Myocyte (in vitro differentiated cells): ENCODE data around the gene NBPF4. TPM values are rescaled to one million over a fixed set of nuclear protein-coding genes. Genes with fewer than 3 reads are reported as not detected.
"Not testable (repeated sequence)": the region's sequence is repeated elsewhere in the genome, so short reads cannot be mapped to it uniquely, and the experiment has no call there.

ENCODE experiments used
- DNase-seq: peaks from one replicate; pipeline ENCODE4 v3.0.0-alpha.2; 2012; ENCODE audit warnings: low read depth
- polyA plus RNA-seq: library from polyadenylated mRNA; unstranded; fragments of >200 nt; gene quantifications from one replicate; pipeline ENCODE4 v1.2.1, GENCODE V29; 2012; ENCODE audit warnings: missing spikeins
- total RNA-seq: library from RNA; depleted of rRNA; stranded (reverse); fragments of >200 nt; gene quantifications from 2 replicates; pipeline ENCODE4 v1.2.3, GENCODE V29; 2014

Gene NBPF4, protein sequence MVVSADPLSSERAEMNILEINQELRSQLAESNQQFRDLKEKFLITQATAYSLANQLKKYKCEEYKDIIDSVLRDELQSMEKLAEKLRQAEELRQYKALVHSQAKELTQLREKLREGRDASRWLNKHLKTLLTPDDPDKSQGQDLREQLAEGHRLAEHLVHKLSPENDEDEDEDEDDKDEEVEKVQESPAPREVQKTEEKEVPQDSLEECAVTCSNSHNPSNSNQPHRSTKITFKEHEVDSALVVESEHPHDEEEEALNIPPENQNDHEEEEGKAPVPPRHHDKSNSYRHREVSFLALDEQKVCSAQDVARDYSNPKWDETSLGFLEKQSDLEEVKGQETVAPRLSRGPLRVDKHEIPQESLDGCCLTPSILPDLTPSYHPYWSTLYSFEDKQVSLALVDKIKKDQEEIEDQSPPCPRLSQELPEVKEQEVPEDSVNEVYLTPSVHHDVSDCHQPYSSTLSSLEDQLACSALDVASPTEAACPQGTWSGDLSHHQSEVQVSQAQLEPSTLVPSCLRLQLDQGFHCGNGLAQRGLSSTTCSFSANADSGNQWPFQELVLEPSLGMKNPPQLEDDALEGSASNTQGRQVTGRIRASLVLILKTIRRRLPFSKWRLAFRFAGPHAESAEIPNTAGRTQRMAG
- not detected in 2 replicates for total RNA-seq
- not detected for polyA plus RNA-seq

DNA sequence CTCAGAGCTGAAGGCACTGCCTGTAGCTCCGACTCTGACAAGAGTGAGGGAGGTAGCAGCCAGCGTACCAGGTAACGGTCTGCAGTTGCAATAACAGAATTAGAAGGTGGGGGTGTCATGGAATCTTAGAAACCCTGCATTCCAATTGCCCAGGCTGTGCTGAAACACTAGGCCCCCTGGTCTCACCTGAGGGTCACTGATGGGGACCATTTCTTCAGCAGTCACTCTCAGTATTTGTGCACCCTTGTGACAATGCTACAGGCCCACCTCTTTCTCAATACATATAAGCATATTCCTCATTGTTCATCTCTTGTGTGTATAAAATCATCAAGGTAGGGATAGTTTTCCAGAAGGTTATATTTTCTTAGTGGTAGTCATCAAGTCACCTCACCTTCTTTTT is at the start of gene NBPF4:
TSS of gene NBPF4 (minus strand) at position 101 of the 400 bp plus-strand sequence. CDS start 315 bp downstream, outside the sequence.
- DNase-seq: not testable (repeated sequence)

DNA sequence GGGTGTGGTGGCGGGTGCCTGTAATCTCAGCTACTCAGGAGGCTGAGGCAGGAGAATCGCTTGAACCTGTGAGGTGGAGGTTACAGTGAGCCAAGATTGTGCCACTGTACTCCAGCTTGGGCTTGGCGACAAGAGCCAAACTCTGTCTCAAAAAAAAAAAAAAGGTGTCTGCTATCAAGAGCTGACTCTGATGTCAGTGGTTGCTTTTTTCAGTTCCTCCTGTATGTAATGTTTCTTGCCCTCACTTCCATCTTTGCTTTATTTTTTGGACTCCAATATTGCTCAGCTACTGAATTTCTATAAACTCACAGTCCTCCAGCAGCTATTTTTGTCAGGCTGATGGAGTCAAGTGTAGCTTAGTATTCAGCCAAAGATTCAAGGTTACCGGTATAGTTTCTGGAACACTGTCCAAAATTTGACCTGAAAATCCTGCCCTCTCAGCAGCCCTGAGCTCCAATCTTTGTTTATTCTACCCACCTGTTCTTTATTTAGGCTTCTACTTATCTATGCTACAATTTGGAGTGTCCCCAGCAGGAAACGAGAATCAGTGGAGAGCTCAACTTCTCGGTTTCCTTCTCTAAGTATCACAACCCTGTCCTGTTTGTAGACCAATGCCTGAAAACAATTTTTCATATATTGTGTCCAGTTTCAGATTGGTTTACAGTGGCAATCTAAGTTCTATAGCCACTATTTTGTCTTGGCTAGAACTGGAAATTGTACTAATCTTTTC is 38.8 kb upstream of the NBPF4 start:
- DNase-seq: not testable (repeated sequence)

- not testable (repeated sequence) for DNase-seq
These were observed 28.8 kb upstream of the NBPF4 start for GRCh38 chr1:108272485-108273327.

DNA sequence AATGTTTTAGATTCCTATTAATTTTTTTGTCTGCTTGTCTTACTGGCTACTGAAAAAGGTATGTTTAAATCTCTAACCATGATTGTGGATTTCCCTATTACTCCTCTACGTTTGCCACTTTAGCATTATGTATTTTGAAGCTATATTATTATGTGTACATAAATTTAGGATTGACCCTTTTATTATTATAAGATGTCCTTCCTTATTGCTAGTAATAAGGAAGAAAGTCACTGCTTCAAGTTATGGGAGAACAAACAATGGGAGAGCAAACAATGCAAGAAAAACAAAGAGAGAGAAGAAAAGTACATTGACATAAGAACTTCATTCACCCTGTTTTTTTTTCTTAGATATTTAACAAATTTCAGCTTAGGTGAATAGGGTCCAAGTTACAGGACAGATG is 23.2 kb upstream of the NBPF4 start:
- not testable (repeated sequence) for DNase-seq

DNA sequence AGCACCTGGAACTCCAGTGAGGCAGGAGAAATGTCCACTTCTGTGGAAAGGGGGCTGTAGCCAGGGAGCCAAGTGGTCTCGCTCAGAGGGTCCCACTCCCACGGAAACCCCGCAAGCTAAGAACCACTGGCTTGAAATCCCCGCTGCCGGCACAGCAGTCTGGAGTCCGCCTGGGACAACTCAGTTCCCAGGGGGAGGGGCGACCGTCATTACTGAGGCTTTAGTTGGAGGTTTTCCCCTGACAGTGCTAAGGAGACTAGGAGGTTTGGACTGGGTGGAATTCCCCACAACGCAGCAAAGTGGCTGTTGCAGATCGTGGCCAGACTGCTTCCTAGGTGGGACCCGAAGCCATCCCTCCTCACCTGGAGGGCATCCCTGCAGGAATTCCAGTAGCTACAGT is 18.1 kb upstream of the NBPF4 start:
- DNase-seq: not testable (repeated sequence)

- DNase-seq: not testable (repeated sequence)
These were observed 17.6 kb upstream of the NBPF4 start for GRCh38 chr1:108261519-108261918.

DNA sequence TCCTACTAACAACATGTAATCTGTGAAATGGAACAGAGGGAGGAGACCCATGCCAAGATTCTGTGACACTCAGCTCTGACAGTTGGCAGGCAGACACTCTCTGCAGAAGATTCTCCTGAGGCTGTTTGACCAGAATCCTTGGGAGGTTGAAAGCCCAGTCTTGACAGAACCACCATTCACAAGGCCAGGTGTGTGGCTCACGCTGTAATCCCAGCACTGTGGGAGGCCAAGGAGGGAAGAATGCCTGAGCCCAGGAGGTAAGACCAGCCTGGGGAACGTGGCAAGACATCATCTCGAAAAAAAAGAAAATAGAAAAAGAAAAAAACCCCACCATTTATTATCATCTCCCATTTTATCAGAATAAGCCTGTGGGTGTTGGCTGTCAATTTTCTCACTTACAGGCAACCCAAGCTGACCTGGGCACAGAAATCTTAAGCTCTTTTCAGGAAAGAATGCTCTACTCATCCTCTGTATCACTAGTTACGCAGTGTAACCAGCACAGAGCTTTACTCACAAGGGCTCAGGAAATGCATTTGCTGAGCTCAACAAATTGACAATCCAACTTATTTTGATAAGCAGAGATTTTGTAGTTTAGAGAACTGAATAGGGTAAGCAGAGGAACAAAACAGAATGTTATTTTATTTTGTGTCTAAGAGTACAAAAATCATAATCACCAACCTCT is 16.8 kb upstream of the NBPF4 start:
- not testable (repeated sequence) for DNase-seq

- DNase-seq: not testable (repeated sequence)
These were observed 11.6 kb upstream of the NBPF4 start for GRCh38 chr1:108255426-108255825.

DNA sequence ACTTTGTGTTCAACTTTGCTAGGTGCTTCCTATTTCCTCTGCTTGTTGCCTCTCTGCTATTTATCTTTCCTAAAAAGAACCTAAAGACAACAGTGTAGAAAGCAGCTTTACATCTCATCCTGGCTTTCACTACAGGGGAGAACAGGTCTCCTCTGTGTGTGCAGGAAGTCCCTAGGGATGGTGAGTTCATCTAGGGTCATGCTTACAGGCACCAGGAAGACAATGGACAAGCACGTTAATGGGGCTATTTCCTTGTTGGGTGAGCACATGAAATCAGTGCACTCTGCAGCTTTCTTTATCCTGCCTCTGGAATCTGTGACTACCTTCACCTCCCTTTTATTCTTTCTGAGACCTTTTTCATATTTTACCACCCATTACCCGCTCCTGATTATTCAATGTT is 4.5 kb downstream of the NBPF4 start:
- not testable (repeated sequence) for DNase-seq

DNA sequence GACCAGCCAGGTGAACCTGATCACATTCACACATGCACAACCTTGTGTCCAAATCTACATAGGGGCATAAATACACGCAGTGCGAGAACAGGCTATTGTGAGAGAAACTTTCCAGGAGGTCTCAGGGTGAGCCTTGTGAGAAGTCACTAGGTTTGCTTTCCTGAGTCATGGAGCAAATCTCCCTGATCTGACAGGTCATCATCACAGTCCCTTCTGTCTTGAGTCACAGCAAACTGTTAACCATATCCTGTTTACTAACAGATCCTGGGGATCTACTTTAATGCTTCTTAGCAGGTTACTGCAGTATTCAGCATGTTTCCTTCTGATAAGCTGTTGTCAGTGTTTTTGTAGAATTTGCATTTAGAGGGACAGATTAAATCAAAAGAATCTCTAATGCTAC is 8.6 kb downstream of the NBPF4 start:
- not testable (repeated sequence) for DNase-seq

DNA sequence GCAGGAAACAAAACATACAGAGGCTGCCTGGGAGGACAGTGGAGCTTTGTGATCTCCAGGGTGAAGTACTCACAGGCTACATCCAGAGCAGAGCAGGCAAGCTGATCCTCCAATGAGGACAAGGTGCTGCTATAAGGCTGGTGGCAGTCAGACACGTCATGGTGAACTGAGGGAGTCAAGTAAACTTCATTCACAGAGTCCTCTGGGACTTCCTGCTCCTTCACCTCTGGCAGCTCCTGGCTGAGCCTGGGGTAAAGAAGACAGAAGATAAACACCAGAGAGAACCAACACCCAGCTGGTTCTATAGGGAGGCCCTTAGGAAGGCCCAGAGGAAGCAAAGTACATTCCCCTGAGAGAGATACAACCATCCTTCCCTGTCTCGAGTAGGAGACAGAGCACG is 11.7 kb downstream of the NBPF4 start:
- not testable (repeated sequence) for DNase-seq

DNA sequence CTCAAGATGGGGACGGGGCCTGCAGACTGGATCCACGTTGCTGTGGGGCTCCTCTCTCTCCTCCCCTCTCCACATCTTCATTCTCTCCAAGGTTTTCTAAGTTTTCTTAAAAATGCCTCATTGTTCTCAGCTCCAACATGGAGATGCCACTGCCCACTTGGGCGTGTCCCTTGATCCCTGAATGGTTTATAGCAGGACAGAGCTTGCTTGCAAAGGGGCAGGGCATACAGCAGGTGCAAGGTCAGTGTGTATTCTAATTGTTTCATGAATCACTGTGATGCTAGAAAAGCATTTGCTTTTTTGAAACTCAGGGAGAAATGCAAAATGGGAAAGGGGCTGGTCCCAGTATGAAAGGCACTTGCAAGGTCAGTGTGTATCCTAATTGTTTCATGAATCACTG is 13.9 kb downstream of the NBPF4 start:
- DNase-seq: not testable (repeated sequence)

DNA sequence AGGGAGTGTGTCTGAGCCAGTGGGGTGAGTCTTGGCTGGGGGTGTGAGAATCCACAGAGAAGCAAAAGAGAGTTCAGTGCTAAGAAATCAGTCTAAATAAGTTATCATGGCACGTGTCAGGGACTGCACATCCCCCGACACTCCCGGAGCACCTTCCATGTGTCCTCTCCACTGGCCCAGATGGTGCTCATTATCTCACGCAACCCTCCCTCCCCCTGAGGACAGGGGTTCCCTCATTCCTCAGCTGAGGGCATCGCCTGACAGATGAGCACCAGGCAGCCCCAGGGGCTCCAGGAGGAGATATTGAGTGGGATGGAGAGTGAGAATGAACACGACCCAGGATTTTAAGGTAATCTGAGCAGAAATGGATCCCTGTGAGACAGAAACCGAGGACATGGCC is 16.1 kb downstream of the NBPF4 start:
- not testable (repeated sequence) for DNase-seq

GRCh38 chr1:108226855-108227254 is 17.0 kb downstream of the NBPF4 start:
- DNase-seq: not testable (repeated sequence)

- DNase-seq: not testable (repeated sequence)
These were observed 20.6 kb downstream of the NBPF4 start for GRCh38 chr1:108223226-108223625.

- not testable (repeated sequence) for DNase-seq
These were observed 26.2 kb downstream of the NBPF4 start for GRCh38 chr1:108217515-108218174.

DNA sequence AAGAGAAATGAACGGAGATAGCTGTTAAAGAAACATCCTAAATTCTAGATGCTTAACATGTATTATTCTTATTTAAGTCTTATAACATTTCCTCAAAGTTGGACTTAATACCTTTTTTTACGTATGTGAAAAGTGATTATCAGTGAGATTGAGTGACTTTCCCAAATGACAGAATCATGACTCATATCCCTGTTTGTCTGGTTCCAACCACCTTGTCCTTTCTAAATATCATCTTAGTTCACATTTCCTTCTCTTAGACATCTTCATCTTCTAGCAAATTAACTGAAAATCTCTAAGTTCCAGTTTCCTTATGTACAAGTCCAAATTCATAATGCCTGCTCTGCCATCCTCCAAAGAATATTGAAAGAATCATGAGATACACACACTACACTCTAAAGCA is 26.9 kb downstream of the NBPF4 start:
- DNase-seq: not testable (repeated sequence)

DNA sequence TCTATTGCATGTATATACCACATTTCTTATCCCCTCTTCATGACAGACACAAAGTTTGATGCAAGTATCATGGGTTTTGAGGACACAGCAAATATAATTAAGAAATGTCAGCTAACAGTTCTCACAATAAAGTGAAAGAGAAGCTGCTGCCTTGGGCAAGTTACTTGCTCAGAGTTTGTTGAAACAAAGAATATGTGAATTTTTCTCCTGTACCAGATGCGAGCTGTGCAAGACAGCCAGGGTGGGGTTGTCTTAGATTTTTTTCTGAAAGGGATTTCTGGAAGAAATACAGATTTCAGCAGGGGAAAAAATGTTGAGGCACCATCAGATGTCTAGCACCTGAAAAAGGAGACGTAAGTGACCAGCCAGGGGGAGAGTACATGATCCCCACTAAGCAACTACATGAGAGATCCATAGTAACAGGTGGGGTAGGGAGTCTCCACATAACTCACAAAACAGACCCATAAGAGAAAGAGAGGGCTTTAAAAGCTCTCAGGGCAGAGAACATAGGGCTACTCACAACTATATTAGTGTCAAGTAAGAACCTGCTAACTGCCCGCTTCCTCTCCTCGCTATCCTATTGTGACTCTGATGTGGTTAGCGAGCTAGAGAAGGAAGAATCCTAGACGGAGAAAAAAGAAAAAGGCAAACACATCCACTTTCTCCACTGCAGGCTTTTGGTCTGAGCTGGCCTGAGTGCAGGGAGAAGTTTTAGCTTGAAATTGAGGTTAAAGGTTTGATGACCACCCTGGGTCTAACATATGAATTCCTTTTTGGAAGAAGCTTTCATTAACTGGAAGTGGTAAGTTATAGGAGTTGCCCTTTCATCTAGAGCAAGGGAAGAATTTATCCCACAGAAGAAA is 27.6 kb downstream of the NBPF4 start:
- not testable (repeated sequence) for DNase-seq
